H1 (cell line): ENCODE data around the gene SLC25A21. TPM values are rescaled to one million over a fixed set of nuclear protein-coding genes. Genes with fewer than 3 reads are reported as not detected.

Experiments
- CTCF ChIA-PET: fragments of 300-600 bp; sonication (Branson Sonifier 250); formaldehyde crosslinking; loops from one replicate; lab custom pipeline; 2021; ENCODE audit not compliant: partially characterized antibody; lab: Charles Lee
- POLR2A ChIA-PET: fragments of 300-600 bp; sonication (Branson Sonifier 250); formaldehyde crosslinking; loops from one replicate; lab custom pipeline; 2021; ENCODE audit warnings: inconsistent platforms; ENCODE audit not compliant: partially characterized antibody; lab: Charles Lee
- DNase-seq, 2 experiments: peaks; one replicate each; pipeline versions ENCODE4 v3.0.0 to v3.0.0-alpha.2; 2010 to 2022; ENCODE audit warnings: low spot score in 2 of 2, low read depth in 1 of 2, mixed read lengths in 1 of 2
- FAIRE-seq: peaks from 2 replicates; lab custom pipeline; 2011; peaks lifted over from hg19 to GRCh38; lab: Jason Lieb, UNC
- H2AFZ ChIP-seq: 2 replicates; pipeline ENCODE4 v1.8.1; 2012; ENCODE audit warnings: low read length, inconsistent platforms
- H2AK5ac ChIP-seq: 2 replicates; pipeline ENCODE4 v1.6.1; 2013; ENCODE audit warnings: low read depth, low read length
- H2BK120ac ChIP-seq: replicated peaks from 2 replicates; pipeline ENCODE3; 2013; ENCODE audit warnings: low read depth, low read length, inconsistent platforms
- H2BK12ac ChIP-seq: 2 replicates; pipeline ENCODE4 v1.6.1; 2013; ENCODE audit warnings: low read depth, low read length
- H2BK15ac ChIP-seq: 2 replicates; pipeline ENCODE4 v1.6.1; 2013; ENCODE audit warnings: low read length
- H2BK20ac ChIP-seq: 2 replicates; pipeline ENCODE4 v1.6.1; 2013; ENCODE audit warnings: low read length
- H2BK5ac ChIP-seq: 2 replicates; pipeline ENCODE4 v1.6.1; 2013; ENCODE audit warnings: low read depth, low read length
- H3K14ac ChIP-seq: 2 replicates; pipeline ENCODE4 v1.6.1; 2013; ENCODE audit warnings: inconsistent platforms; ENCODE audit not compliant: insufficient read length
- H3K18ac ChIP-seq: 2 replicates; pipeline ENCODE4 v1.6.1; 2013; ENCODE audit warnings: low read length; ENCODE audit errors: extremely low read depth
- H3K23ac ChIP-seq: 2 replicates; pipeline ENCODE4 v1.6.1; 2013; ENCODE audit warnings: inconsistent platforms; ENCODE audit not compliant: insufficient read length
- H3K23me2 ChIP-seq: 2 replicates; pipeline ENCODE4 v1.6.1; 2013; ENCODE audit warnings: low read depth, low read length
- H3K27ac ChIP-seq: 2 replicates; pipeline ENCODE4 v1.6.1; 2011; ENCODE audit warnings: low read depth, low read length, inconsistent platforms
- H3K27me3 ChIP-seq, 4 experiments: replicated peaks in 1 of 4; 1 replicate in 1 of 4; 2 replicates in 3 of 4; pipeline versions ENCODE4 v1.6.1 to v1.8.1; 2011 to 2013; ENCODE audit warnings: low read length in 3 of 4, mild to moderate bottlenecking in 3 of 4, inconsistent platforms in 2 of 4, mixed read lengths in 2 of 4, moderate library complexity in 1 of 4; ENCODE audit not compliant: control insufficient read depth in 3 of 4, insufficient read depth in 3 of 4; ENCODE audit errors: extremely low read depth in 1 of 4
- H3K36me3 ChIP-seq, 4 experiments: 2 replicates each; pipeline versions ENCODE4 v1.6.1 to v1.8.1; 2011 to 2013; ENCODE audit warnings: mild to moderate bottlenecking in 4 of 4, low read length in 3 of 4, moderate library complexity in 2 of 4, control low read depth in 1 of 4, inconsistent platforms in 1 of 4; ENCODE audit not compliant: insufficient read depth in 4 of 4, control insufficient read depth in 2 of 4
- H3K4ac ChIP-seq: replicated peaks from 2 replicates; pipeline ENCODE3; 2013; ENCODE audit warnings: low read length, low read depth, mixed read lengths, inconsistent platforms; ENCODE audit not compliant: insufficient read length
- H3K4me1 ChIP-seq, 4 experiments: replicated peaks in 1 of 4; 1 replicate in 1 of 4; 2 replicates in 3 of 4; pipeline versions ENCODE4 v1.6.1 to v1.8.1; 2011 to 2013; ENCODE audit warnings: low read length in 3 of 4, inconsistent platforms in 2 of 4, mixed read lengths in 1 of 4; ENCODE audit not compliant: insufficient read depth in 4 of 4, control insufficient read depth in 3 of 4
- H3K4me2 ChIP-seq, 2 experiments: 2 replicates each; pipeline versions ENCODE4 v1.6.1 to v1.8.1; 2011 to 2013; ENCODE audit warnings: low read depth in 2 of 2, low read length in 2 of 2, control low read depth in 1 of 2, inconsistent platforms in 1 of 2, mild to moderate bottlenecking in 1 of 2; ENCODE audit not compliant: insufficient read depth in 1 of 2
- H3K4me3 ChIP-seq, 4 experiments: fragments of 200-600, 300-600 bp in 1 of 4; sonication (generic), shearing (Covaris generic), sonication (Bioruptor Twin) in 1 of 4; 2 replicates each; pipeline versions ENCODE4 v1.5.1 to v1.8.1; 2011 to 2016; ENCODE audit warnings: low read length in 4 of 4, low read depth in 3 of 4, control low read depth in 2 of 4, inconsistent platforms in 2 of 4, mild to moderate bottlenecking in 2 of 4, mixed read lengths in 1 of 4, moderate library complexity in 1 of 4; ENCODE audit not compliant: insufficient read depth in 2 of 4; ENCODE audit errors: extremely low read depth in 1 of 4
- H3K56ac ChIP-seq: replicated peaks from 2 replicates; pipeline ENCODE3; 2013; ENCODE audit warnings: low read depth, mild to moderate bottlenecking, mixed read lengths, low read length, inconsistent platforms; ENCODE audit not compliant: insufficient read length
- H3K79me1 ChIP-seq: 2 replicates; pipeline ENCODE4 v1.6.1; 2013; ENCODE audit warnings: low read depth, low read length, control low read depth
- H3K79me2 ChIP-seq, 2 experiments: 2 replicates each; pipeline versions ENCODE4 v1.6.1 to v1.8.1; 2012 to 2013; ENCODE audit warnings: low read length in 2 of 2, mild to moderate bottlenecking in 2 of 2, inconsistent platforms in 1 of 2; ENCODE audit not compliant: insufficient read depth in 2 of 2, control insufficient read depth in 1 of 2
- H3K9ac ChIP-seq, 4 experiments: replicated peaks in 1 of 4; 1 replicate in 1 of 4; 2 replicates in 3 of 4; pipeline versions ENCODE4 v1.6.1 to v1.8.1; 2011 to 2013; ENCODE audit warnings: low read depth in 3 of 4, low read length in 3 of 4, control low read depth in 2 of 4, mild to moderate bottlenecking in 2 of 4, moderate library complexity in 2 of 4, inconsistent platforms in 1 of 4; ENCODE audit errors: extremely low read depth in 1 of 4
- H3K9me3 ChIP-seq, 2 experiments: 2 replicates each; pipeline versions ENCODE4 v1.6.1 to v1.8.1; 2012 to 2013; ENCODE audit warnings: mild to moderate bottlenecking in 2 of 2, moderate library complexity in 2 of 2, control low read depth in 1 of 2, inconsistent platforms in 1 of 2, low read depth in 1 of 2, low read length in 1 of 2, mixed read lengths in 1 of 2; ENCODE audit not compliant: insufficient read depth in 2 of 2
- H4K20me1 ChIP-seq, 2 experiments: replicated peaks in 1 of 2; 2 replicates each; pipeline versions ENCODE3 to v1.8.1; 2011 to 2013; ENCODE audit warnings: inconsistent platforms in 2 of 2, low read length in 2 of 2, mild to moderate bottlenecking in 1 of 2; ENCODE audit not compliant: insufficient read depth in 2 of 2, control insufficient read depth in 1 of 2
- H4K5ac ChIP-seq: 2 replicates; pipeline ENCODE4 v1.6.1; 2013; ENCODE audit warnings: low read length, low read depth, mixed read lengths, inconsistent platforms; ENCODE audit not compliant: insufficient read length
- H4K8ac ChIP-seq: 2 replicates; pipeline ENCODE4 v1.8.0; 2013; ENCODE audit warnings: mild to moderate bottlenecking, moderate library complexity, low read length, inconsistent platforms; ENCODE audit not compliant: insufficient read depth; ENCODE audit errors: extremely low read depth
- H4K91ac ChIP-seq: replicated peaks from 2 replicates; pipeline ENCODE3; 2013; ENCODE audit warnings: low read length, mixed read lengths, inconsistent platforms; ENCODE audit not compliant: insufficient read length
- ATF2 ChIP-seq: IDR thresholded peaks from 2 replicates; pipeline ENCODE4 v1.6.1; 2012; ENCODE audit warnings: low read length, inconsistent platforms
- BRCA1 ChIP-seq: IDR thresholded peaks from 2 replicates; pipeline ENCODE4 v1.6.1; 2012; ENCODE audit warnings: low read depth, low read length, improper control_type of control experiment
- EGR1 ChIP-seq: IDR thresholded peaks from 2 replicates; pipeline ENCODE4 v1.6.1; 2011; ENCODE audit warnings: low read depth, low read length, borderline replicate concordance
- POU5F1 ChIP-seq: IDR thresholded peaks from 2 replicates; pipeline ENCODE4 v1.6.1; 2011; ENCODE audit warnings: low read depth, mild to moderate bottlenecking, low read length, moderate library complexity
- RAD21 ChIP-seq, 2 experiments: IDR thresholded peaks in 1 of 2; conservative IDR thresholded peaks in 1 of 2; 2 replicates each; pipeline ENCODE4 v1.6.1; 2011; ENCODE audit warnings: low read depth in 2 of 2, low read length in 2 of 2, improper control_type of control experiment in 1 of 2, inconsistent platforms in 1 of 2, mild to moderate bottlenecking in 1 of 2, moderate library complexity in 1 of 2
- RBBP5 ChIP-seq: IDR thresholded peaks from 2 replicates; pipeline ENCODE4 v1.7.1; 2012; ENCODE audit warnings: low read depth, mild to moderate bottlenecking, inconsistent platforms, low read length, moderate library complexity, borderline replicate concordance
- SP1 ChIP-seq: IDR thresholded peaks from 2 replicates; pipeline ENCODE4 v1.6.1; 2011; ENCODE audit warnings: low read depth, low read length
- ZNF274 ChIP-seq: IDR thresholded peaks from 2 replicates; pipeline ENCODE4 v1.7.0; 2012; ENCODE audit warnings: low read length, borderline replicate concordance; ENCODE audit errors: extremely low read depth
- WGBS, 2 experiments: shearing (Covaris generic) in 1 of 2; methylation state at CpG; one replicate each; pipeline versions ENCODE4 v1.1.6 to v1.1.7; 2013 to 2015; ENCODE audit warnings: low lambda C conversion rate in 2 of 2, mixed read lengths in 2 of 2, inconsistent platforms in 1 of 2, low coverage in 1 of 2, missing lambda C conversion rate in 1 of 2; ENCODE audit not compliant: insufficient replicate concordance in 2 of 2, insufficient coverage in 1 of 2, insufficient read length in 1 of 2; ENCODE audit errors: extremely low coverage in 1 of 2, missing lambda C conversion rate in 1 of 2; 5-methylcytosine and 5-hydroxymethylcytosine counted together
- polyA plus RNA-seq, 7 experiments: library from polyadenylated mRNA; depleted of rRNA in 3 of 7; stranded (reverse) in 5 of 7; unstranded in 2 of 7; fragments of >200 nt in 5 of 7; fragments of 200-250 nt in 2 of 7; gene quantifications; 1 replicate in 5 of 7; 2 replicates in 1 of 7; 4 replicates in 1 of 7; pipeline versions ENCODE4 v1.2.1 to v1.2.3, GENCODE V29; 2011 to 2013; ENCODE audit warnings: missing spikeins in 2 of 7, mixed read lengths in 2 of 7
- total RNA-seq: library from RNA; stranded (reverse); fragmentation: NEBNext Ultra II Directional; extraction: Animal tissue kit (Norgen Biotek cat#: 25700); gene quantifications from 2 replicates; pipeline ENCODE4 v1.2.1, GENCODE V29; 2021

SLC25A21 gene
- total and polyA plus RNA-seq, 2 of the 8 experiments (the other 6 are each of a cell fraction or from before 2014, with no cell fraction given), result 6.9 to 15.7 TPM

GRCh38 chr14:37051153-37051552 lies 121.3 kb downstream of the SLC25A21 start:
- DNase-seq, result no peak
- no peak overlapping the region for H3K14ac ChIP-seq
- H2BK20ac ChIP-seq, result no peak overlapping the region
- no peak overlapping the region for H3K9ac ChIP-seq
- 0 out of 8 replicates have a peak, but pooled peaks cover 0 to 3% (median 0%) of the 10 kb centered on the region in 4 experiments for H3K36me3 ChIP-seq
- H2BK120ac ChIP-seq, result no peak overlapping the region
- no peak overlapping the region for H2BK12ac ChIP-seq
- no peak overlapping the region for H3K56ac ChIP-seq
- 93% methylated on average over 2 of the region's 2 CpGs; no CpG with 5 or more reads in 1 of the 2 experiments for WGBS, 2 experiments
- no peak overlapping the region for H2BK5ac ChIP-seq
- no peaks in the 10 kb centered on the region for H3K79me1 ChIP-seq
- no peaks in the 10 kb centered on the region for H3K4me1 ChIP-seq
- H3K23me2 ChIP-seq, result no peaks in the 10 kb centered on the region
- H3K27me3 ChIP-seq, result no peaks in the 10 kb centered on the region
- no peak overlapping the region for H3K27ac ChIP-seq
- no peak overlapping the region for H2BK15ac ChIP-seq
- H3K18ac ChIP-seq, result no peak overlapping the region
- H3K23ac ChIP-seq, result no peak overlapping the region
- H3K4me2 ChIP-seq, result no peak overlapping the region
- CTCF ChIA-PET, result interaction anchor here (1.0 kb wide), 1 partner anchor 498 kb away, joined by 5 read pairs; no protein-coding TSS in a partner anchor
- H3K9me3 ChIP-seq, result no peaks in the 10 kb centered on the region
- no peak overlapping the region for H2AFZ ChIP-seq
- POLR2A ChIA-PET, result no interaction called here
- H2AK5ac ChIP-seq, result no peak overlapping the region
- H3K4me3 ChIP-seq, result no peak overlapping the region
- H4K91ac ChIP-seq, result no peak overlapping the region
- no peak for FAIRE-seq
- H4K20me1 ChIP-seq, result no peaks in the 10 kb centered on the region
- no peaks in the 10 kb centered on the region for H3K79me2 ChIP-seq
- H4K5ac ChIP-seq, result no peak overlapping the region
- no peak overlapping the region for H3K4ac ChIP-seq
- no peak overlapping the region for H4K8ac ChIP-seq
- TF ChIP-seq BRCA1, result no peak
- TF ChIP-seq POU5F1, result no peak
- no peak for TF ChIP-seq ATF2
- no peak for TF ChIP-seq RBBP5
- no peak for TF ChIP-seq EGR1
- no peak for TF ChIP-seq SP1
- TF ChIP-seq RAD21 (IDR thresholded peaks at IDR 0.05 in 1 of 2, conservative IDR thresholded peaks at IDR 0.05 in 1 of 2; ENCODE audit: low read depth in 2 of 2, low read length in 2 of 2), result no peak
- TF ChIP-seq ZNF274, result no peak
